Stimulated activated CD8-positive, alpha-beta memory T cell treated with anti-CD3 and anti-CD28 coated beads, Interleukin-15, amount 100 ng/mL, for 48 hours (primary cell): Measurements from ENCODE around the gene LDLRAD4.

ENCODE experiments used
- DNase-seq, 2 donors: peaks; one replicate each; pipeline ENCODE4 v3.0.0-alpha.2; 2020; ENCODE audit warnings: low read depth in 2 of 2

LDLRAD4 gene

DNA sequence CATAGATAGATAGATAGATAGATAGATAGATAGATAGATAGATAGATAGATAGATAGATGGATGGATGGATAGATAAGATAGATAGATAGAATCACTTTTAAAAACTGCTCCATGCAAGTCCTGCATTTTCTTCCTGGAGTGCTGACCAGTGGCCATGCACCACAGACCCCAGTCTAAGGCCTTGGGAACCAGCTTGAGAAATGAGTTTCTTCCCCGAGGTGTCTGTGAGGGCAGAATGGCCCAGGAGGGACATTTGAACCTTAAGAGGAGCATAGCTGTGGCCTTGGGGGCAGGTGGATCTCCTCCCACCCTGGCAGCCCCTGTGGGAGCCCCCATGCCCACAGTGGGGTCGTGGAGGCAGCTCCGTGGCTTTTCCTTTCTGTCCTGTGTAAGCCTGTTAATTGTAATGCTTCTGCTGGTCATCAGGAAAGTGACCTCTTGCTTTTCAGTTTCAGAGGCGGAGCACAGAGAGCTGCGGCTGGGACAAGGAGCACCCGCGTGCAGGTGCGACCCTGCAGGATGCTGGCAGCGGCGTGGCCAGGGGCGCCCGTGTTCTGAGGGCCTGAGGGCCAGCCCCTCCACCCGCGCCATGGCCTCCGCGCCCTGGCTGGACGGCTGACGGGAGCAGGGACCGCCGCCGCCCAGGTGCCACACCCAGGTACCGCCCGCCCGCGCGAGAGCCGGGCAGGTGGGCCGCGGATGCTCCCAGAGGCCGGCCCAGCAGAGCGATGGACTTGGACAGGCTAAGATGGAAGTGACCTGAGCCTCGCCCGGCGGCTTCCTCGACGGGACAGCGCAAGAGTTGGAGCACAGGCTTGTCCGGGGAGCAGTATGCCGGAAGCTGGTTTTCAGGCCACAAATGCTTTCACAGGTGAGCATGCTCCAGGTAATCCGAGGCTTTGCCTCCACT is 168.6 kb downstream of the LDLRAD4 start:
- no peak for DNase-seq

DNA sequence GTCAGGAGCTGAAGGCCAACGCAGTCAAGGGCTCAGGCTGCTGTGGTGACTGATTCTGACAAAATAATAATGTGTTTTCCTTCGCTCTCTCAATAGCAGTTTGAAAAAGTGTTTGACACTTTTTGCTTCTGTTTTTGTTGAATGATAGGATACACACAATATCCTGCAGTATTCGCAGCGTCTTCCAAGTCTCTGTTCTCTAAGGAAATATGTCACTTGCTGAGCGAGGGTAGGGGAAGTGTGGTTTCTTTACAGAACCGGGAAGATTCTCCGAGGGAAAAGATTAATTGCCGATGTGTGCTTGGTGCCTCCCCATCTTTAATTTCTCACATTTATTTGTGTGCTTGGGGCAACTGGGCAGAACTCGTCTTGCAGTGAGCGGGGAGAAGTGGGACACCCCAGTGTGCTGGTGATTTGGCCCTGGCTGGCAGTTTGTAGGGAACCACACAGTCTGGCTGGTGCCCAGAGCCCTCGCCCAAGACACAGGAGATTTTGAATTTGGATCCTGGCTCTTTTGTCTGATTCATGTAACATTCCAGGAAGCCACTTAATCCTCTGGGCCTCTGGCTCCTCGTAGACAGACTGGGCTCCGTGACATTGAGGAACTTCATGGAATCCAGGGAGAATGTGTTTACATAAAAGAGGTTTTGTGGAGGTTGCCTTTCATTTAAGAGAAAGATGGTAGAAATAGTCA is 169.4 kb downstream of the LDLRAD4 start:
- no peak for DNase-seq

DNA sequence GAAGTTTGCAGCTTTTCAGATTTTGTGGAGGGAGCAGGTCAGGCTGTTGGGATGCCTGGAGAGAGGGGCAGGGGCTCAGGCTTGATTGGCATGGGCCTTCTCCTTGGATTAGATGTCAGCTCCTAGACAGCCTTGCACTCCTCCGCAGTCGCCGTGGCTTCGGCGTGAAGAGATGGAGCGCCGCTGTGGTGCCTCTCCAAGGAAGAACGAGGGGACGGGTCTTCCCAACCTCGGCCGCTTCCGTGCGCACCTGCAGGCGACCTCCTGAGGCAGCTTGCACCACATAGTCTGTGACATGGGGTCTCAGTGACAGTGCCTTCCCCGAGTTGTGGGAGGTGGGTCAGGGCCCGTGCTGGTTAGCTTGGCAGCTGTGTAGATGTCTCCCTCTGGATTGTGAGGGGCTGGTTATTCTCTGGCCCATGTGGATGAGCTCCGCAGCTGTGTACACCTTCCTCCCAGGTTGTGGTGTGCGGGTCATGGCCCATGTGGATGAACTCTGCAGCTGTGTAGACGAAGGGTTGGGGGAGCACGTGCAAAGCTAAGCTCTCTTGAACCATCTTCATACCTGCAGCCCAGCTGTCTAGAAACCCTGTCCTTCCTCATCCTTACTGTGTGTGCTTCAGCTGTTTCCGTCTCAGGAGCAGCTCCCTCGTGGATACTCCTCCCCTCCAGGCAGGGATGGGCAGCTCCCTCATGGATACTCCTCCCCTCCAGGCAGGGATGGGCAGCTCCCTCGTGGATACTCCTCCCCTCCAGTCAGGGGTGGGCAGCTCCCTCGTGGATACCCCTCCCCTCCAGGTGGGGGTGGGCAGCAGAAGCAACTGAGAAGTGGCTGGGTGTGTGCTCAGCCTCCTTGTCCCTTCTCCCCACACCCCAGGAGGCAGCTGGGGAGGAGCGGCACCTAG is 170.3 kb downstream of the LDLRAD4 start:
- DNase-seq = no peak

DNA sequence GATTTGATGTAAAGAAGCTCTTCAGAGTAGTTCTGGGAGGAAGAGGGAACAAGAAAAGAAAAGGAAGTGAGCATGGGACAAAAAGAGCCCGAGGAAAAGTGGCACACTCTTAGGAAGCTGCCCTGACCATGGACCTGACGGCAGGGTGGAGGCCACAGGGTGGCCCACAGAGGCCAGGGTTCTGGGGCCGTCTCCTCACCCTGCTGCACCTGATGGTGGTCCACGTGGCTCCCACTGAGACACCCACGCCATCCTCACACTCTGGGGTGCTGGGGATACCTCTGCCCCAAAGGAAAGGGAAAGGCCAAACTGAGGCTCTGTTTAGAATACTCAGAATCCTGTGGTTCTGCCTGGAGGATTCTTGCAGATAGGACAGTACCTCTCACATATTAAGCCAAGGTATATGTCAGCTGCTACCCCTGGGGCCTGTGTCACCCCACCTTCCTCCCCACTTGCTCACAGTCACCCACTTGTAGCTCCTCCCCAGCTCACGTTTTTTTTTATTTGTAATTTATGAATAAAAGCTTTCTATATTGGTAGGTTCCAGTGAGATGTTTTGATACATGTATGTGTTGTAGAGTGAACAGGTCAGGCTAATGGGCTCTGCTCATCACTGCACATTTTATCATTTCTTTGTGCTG is 171.1 kb downstream of the LDLRAD4 start:
- DNase-seq = no peak

DNA sequence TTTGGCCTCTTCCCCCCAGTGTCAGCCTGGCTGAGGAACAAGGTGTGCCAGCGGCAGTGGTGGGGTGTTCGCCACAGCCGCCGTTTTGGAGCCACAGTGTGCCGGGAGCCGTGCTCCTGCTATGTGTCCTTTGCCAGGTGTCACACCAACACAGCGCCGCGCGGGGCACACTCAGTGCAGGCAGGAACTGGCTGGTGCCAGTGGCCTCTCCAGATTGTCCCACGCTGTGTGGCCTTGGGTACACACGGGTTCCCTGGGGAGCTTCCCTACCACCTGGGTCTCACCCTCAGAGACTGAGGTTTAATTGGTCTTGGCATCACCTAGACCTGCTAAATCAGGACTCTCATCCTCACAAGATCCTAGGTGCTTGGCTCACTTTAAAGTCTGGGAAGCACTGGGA is 171.6 kb downstream of the LDLRAD4 start:
- no peak for DNase-seq

DNA sequence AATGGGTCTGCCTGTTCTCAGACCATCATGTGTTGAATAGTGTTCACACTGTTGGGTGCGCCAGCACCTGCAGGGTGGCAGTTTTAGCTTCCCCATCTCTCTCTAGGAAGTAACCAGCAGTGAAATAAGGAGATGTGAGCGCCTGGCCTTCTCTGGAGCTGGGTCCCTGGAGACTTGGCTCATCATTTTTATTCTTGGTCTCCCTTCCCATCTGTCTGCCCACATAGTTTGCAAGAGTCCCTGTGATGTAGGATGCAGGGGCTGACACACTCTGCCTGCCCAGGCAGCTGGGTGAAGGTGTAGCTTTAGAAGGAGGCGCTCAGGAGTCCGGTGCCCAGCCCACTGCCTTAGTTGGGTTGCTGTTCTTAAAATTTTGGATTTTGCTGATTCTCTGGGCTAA is 172.2 kb downstream of the LDLRAD4 start:
- no peak for DNase-seq

DNA sequence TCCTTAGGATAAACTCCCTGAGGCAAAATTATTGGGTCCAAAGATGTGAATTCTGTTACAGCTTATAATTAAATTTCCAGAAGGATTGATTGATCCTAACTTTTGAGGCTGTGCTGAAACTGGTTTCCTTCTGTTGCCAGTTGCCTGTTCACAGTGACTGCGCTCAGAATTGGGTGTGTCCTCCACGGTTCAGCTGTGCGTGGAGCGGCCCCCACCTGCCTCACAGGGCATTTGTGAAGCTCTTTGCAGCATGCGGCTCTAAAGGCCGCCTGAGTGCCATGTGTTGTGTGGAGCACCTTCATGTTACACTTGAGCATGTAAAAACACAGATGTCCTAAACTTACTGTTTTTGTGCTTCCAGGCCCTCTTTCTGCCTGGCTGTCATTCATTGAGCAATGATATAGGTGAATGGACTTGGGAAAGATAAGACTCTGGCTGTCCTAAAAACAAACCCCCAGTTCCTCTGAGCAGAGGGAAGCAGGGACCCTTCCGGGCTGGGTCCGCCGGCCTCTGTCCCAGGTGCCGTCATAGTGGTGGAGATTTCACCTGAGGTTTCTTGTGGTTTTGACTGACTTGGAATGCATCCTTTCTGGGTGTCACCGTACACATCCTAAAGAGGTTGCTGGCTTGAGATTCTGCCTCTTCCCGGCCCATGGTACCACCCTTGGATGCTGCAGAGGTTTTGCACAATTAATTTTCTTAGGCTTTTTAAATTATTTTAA is 173.6 kb downstream of the LDLRAD4 start:
- DNase-seq = no peak

DNA sequence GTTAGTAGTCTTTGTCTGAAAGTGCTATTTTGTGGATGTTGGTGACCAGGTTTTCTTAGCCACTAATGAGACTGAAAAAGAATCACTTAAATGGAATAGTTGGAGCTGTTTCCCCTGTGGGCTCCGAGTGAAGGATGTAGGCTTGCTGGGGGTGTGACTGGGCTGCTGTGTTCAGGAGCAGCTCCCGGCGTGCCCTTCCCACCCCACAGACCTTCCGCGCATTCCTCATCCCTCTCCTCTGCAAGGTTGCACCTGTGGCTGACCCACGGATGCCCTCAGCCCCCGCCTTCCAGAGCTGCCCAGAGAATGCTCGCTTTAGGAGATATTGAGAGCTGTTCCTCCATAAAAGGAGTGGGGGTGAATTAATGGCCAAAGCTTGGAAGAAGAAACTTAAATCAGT is 174.3 kb downstream of the LDLRAD4 start:
- no peak for DNase-seq

DNA sequence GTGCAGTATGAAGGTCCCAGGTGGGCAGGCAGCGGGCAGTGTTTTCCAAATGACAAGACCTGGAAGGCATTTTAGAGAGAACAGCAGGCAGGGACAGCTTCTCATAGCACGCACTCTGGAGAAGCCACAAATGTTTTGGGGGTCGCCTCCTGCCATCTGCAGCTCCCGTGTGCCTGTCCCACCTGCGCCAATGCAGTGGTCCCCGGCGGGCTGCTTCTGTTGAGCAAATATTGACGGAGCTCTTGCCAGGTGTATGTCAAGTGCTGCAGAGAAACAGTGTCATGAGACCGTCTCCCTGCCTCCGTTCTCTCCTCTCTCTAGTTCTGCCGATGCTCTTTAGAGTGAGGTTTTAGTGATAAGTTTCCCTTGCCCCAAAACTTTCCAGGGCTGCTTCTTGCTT is 174.8 kb downstream of the LDLRAD4 start:
- DNase-seq = no peak

DNA sequence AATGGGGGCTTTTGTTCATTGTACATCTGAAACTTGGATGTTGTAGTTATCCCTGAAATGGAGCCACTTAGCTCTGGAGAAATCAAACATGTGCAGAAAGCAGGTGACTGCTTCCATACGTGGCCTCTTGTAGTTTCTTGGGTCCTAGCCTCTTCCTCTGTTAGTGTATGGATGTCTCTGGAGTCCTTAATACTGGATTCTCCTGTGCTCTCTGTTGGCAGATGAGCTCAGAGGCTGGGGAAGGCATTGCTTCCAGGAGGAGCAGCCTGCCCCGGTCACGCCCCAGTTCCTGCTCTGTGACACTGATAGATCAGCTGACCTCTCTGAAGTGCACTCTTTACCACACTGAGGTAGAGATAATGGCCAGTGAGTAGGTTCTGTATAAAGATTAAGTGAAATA is 176.2 kb downstream of the LDLRAD4 start:
- no peak for DNase-seq

DNA sequence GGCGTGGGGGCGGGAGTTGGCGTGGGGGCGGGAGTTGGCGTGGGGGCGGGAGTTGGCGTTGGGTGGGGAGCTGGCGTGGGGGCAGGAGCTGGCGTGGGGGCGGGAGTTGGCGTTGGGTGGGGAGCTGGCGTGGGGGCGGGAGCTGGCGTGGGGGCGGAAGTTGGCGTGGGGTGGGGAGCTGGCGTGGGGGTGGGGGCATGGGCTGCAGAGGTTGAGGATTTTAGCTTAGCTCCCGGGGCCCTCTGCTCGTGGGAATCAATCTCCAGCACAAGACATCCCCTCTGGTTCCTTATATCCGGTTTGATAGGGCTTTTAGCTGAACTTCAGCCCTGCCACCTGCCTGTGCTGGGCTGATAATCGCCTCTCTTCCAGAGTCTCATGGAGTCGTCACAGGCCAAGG is 177.0 kb downstream of the LDLRAD4 start:
- DNase-seq = no peak

DNA sequence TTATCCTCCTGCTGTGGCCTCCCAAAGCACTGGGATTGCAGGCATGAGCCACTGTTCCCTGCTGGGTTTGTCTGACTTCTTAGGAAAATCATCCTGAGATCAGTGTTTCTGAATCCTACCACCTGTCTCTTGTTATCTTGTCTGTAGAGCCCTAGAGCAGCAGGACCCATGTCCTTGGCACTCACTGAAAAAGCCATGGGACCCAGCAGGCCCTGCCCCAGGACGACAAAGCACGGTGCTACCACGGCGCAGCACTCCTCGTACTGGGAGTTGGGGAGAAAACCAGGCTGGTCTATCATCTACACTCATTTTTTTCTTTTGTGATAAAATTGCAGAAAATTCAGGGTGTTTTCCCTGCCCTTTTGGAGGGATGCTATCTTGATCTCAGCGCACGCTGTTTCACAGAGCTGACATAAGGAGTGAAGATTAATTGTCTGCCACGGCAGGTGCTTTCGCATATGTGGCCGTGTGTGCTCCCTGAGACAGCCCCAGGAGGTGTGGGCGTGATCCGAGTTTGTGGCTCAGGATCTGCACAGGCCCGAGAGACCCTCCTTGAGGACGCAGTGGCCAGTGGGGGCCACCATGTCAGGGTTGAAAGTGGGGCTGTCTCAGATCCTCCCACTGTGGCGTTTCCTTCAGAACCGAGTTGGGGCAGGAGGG is 179.1 kb downstream of the LDLRAD4 start:
- no peak for DNase-seq

DNA sequence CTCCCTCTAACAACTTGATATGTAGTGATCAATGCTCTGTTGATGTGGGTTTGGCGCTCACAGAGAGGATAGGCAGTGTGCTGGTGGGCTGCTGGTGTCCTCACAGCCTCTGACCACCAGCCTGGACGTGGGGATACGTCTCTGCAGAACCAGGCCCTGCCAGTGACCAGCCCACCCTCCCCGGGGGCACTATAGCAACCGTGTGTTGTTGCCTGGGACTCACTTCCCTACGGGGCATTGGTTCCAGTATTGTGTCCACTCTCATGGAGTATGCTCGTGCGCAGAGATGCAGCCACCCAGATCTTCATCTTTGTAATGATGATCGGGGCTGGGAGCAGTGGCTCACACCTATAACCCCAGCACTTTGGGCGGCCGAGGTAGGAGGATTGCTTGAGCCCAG is 180.1 kb downstream of the LDLRAD4 start:
- DNase-seq = no peak

DNA sequence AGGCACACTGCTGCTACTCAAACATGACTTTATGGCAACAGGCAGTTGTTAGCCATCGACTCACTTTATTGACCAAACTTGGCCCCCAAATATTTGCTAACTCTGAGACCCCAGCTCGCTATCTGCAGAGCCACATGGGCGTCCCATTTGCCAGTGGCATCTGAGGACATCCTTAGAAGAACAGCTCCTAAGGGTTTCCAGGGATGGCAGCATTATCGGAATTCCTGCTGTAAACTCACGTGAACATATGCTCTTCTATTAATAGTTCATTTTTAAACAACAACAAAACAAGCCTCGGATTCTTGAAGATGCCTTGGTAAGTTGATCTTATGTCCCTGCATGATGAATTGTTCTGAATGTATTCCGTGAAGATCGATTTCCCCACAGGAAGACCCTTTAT is 181.0 kb downstream of the LDLRAD4 start:
- no peak for DNase-seq

DNA sequence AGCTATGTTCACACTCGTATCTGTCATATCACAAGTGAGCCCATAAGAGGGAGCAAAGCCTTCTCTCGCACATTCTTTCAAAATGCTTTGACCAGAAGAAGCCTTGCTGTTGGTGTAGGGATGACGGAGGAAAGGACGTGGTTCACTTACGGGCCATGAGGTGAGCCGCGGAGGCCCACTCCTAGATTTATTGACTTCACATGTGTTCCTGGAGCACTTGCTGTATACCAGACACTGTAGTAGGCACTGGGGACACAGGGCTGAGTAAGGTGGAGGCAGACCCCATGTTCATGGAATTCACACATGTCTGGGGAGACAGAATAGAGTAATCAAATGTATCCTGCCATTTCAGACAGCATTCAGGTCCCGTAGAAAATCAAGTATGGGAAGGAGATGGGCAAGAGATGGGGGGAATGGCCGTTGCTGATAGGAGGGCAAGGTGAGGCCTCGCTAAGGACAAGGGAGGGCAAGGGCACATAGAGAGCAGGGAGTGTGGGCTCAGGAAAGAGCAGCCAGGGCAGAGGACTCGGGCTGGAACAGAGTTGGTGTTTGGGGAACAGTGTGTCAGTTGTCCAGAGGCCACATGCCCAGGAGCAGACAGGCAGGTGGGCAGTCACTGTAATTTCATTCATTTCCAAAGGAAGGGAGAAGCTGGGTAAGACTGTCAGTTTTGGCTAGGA is 182.2 kb downstream of the LDLRAD4 start:
- DNase-seq = no peak

DNA sequence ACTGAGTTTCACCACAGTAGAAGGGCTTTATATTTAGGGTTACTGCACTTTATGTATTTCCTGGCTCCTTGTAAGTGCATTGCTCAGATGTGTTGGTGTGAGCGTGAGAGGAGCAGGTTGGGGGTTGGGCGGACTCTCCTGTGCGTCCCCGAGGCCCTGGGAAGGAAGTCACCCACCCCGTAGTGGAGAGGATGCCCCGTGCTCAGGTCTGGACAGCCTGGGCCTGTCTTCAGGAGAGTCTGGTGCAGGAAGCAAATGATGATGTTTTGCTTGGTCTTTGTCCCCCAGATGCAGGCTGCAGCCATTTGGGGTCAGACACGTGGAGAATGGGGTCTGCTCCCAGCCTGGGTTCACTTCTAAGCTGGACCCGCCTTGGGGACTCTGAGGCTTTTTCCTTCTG is 182.8 kb downstream of the LDLRAD4 start:
- no peak for DNase-seq

DNA sequence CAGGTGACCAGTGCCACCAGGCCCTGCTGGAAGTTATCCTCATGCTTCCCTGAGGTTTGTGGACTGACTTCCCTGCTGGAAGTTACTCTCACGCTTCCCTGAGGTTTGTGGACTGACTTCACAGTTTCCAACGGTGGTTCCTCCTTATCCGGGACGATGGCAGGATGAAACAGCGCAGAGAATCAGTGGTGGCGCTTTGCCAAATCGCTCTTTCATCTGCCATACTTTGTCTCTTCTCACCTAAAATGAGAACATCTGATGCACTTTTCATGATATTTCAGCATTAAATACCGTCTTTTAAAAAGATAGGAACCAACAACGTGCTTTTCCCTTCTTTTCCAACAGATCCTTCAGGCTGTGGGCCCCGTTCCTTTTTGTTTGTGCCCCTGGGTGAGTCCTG is 183.3 kb downstream of the LDLRAD4 start:
- DNase-seq = no peak

DNA sequence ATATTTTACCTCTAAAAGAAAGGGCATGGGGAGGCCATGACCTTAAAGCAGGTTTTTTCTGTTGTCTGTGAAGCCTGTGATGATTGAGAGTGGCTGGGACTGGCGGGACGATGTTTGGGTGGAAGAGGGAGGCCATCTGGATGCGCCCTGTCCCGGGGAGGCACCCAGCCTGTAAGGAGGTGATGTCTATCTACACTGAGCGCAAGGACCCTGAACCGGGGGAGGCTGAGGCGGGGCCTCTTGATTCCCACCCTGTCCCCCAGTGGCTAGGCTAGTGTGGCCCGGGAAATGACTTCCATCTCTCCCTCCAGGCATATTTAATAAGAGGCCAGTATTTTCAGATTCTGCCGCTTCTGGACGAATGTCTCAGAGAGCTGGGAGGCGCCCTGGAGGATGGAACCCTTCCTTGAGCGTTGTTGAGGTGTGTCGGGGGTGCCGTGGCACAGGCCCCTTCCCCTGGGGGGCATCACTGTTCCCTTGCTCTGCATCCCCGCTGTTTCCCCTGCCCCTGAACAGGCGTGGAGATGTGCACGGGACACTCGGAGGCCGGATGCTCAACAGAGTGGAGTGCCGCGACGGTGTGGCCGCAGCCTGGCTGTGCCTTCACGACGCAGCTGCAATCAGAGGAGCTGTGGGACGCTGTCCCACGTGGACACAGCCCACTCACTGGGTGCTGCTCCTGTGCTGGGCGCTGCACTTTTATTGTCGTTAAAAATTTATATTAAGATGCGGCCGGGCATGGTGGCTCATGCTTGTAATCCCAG is 185.4 kb downstream of the LDLRAD4 start:
- no peak for DNase-seq
